Naive B cell (primary cell): ENCODE data around the gene MAML2. TPM values are rescaled to one million over a fixed set of nuclear protein-coding genes. Genes with fewer than 3 reads are reported as not detected.
A peak's percentile ranks its signal among the peaks of the same experiment; 100 is the strongest.
"Not testable (repeated sequence)": the region's sequence is repeated elsewhere in the genome, so short reads cannot be mapped to it uniquely, and the experiment has no call there.

ENCODE experiments used
- ATAC-seq, 2 donors: fragments of 150-1000 bp; cut with Tn5 transposase; 2 replicates each; pipeline ENCODE4 v1.10.0; 2021; ENCODE audit warnings: low read depth in 2 of 2, mild to moderate bottlenecking in 2 of 2, moderate library complexity in 2 of 2
- DNase-seq: peaks from one replicate; pipeline ENCODE4 v3.0.0; 2022
- H3K27ac Mint-ChIP-seq, 6 donors: one replicate each; pipeline ENCODE4 v1.8.0; 2020 to 2022; ENCODE audit warnings: mild to moderate bottlenecking in 6 of 6, mixed read lengths in 6 of 6, moderate library complexity in 5 of 6, inconsistent platforms in 2 of 6
- H3K27me3 Mint-ChIP-seq, 3 donors: one replicate each; pipeline ENCODE4 v1.8.0; 2021 to 2022; ENCODE audit warnings: mixed read lengths in 3 of 3, mild to moderate bottlenecking in 1 of 3
- H3K36me3 Mint-ChIP-seq, 2 donors: one replicate each; pipeline ENCODE4 v1.8.0; 2020 to 2022; ENCODE audit warnings: mixed read lengths in 2 of 2, inconsistent platforms in 1 of 2, mild to moderate bottlenecking in 1 of 2
- H3K4me1 Mint-ChIP-seq, 3 donors: one replicate each; pipeline ENCODE4 v1.8.0; 2020 to 2022; ENCODE audit warnings: mixed read lengths in 3 of 3, inconsistent platforms in 1 of 3, mild to moderate bottlenecking in 1 of 3, moderate library complexity in 1 of 3
- H3K4me3 Mint-ChIP-seq, 8 donors: one replicate each; pipeline ENCODE4 v1.8.0; 2020 to 2022; ENCODE audit warnings: mild to moderate bottlenecking in 8 of 8, mixed read lengths in 8 of 8, moderate library complexity in 8 of 8, inconsistent platforms in 2 of 8
- H3K9me3 Mint-ChIP-seq, 7 donors: one replicate each; pipeline ENCODE4 v1.8.0; 2020 to 2022; ENCODE audit warnings: mixed read lengths in 7 of 7, mild to moderate bottlenecking in 5 of 7, inconsistent platforms in 2 of 7, moderate library complexity in 1 of 7
- polyA plus RNA-seq, 6 donors: library from polyadenylated mRNA; unstranded; fragments of 300-500 nt; fragmentation: Illumina TruSeq; gene quantifications; one replicate each; pipeline ENCODE4 v1.2.3, GENCODE V29; 2021; ENCODE audit warnings: low read depth in 6 of 6

Gene MAML2
- polyA plus RNA-seq, 6 donors from 2014 or later: 0.06 to 9.0 (median 3.5) TPM

GRCh38 chr11:96195671-96196070, 147.3 kb downstream of the MAML2 start:
- H3K4me1 Mint-ChIP-seq: peaks cover 66 to 87% (median 69%) of the 10 kb centered on the region in 3 donors
- no peaks in the 10 kb centered on the region for H3K27me3 Mint-ChIP-seq
- H3K36me3 Mint-ChIP-seq: peaks cover 0 to 8% of the 10 kb centered on the region in 2 donors
- H3K4me3 Mint-ChIP-seq: peak overlapping the region in 1 of 8 donors; percentile 29
- ATAC-seq: no peak
- H3K27ac Mint-ChIP-seq: peak overlapping the region in 4 of 6 donors; percentile 15 to 72 (median 40)
- no peaks in the 10 kb centered on the region for H3K9me3 Mint-ChIP-seq
- no peak for DNase-seq

DNA sequence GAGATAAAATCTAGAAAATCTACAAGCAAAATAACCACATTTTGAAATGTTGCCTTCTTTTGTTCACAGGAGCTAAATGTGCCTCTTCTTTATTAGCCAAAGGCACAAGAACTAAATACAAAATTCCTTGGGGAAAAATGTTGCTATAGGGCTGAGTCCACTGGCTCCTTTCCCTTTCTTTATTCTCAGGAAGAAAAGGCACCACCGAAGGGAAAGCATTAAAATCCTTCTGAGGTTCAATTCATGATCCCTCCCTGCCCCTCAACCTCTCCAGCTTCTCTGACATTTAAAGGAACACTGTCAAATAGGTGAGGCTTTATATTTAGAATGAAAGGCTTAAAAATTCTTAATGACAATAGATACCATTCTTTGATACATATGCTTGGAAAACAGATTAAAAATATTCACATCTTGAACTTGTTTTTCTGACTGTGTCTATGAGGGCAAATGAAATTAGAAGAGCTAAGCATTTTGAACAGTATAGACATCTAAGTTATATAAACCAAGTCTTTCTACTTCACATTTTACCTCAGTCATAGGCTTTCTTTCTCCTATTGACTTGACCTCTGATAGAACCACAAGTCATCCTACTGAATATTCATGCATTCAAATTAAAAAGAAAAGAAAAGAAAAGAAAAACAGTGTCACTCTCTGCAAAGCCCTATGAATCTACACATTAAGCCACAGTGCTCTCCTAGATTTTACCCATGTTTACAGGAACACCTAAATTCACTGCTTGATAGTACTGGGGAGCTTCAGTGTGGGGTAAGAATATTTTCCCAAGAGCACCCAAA, 148.2 kb downstream of the MAML2 start:
- DNase-seq: no peak
- no peaks in the 10 kb centered on the region for H3K27me3 Mint-ChIP-seq
- peak overlapping the region; percentile 48 to 86 (median 64) for H3K27ac Mint-ChIP-seq
- ATAC-seq: no peak
- peak overlapping the region in 5 of 8 donors; percentile 17 to 72 (median 47) for H3K4me3 Mint-ChIP-seq
- peaks cover 0 to 9% of the 10 kb centered on the region in 2 donors for H3K36me3 Mint-ChIP-seq
- no peaks in the 10 kb centered on the region for H3K9me3 Mint-ChIP-seq
- peaks cover 70 to 88% (median 78%) of the 10 kb centered on the region in 3 donors for H3K4me1 Mint-ChIP-seq

DNA sequence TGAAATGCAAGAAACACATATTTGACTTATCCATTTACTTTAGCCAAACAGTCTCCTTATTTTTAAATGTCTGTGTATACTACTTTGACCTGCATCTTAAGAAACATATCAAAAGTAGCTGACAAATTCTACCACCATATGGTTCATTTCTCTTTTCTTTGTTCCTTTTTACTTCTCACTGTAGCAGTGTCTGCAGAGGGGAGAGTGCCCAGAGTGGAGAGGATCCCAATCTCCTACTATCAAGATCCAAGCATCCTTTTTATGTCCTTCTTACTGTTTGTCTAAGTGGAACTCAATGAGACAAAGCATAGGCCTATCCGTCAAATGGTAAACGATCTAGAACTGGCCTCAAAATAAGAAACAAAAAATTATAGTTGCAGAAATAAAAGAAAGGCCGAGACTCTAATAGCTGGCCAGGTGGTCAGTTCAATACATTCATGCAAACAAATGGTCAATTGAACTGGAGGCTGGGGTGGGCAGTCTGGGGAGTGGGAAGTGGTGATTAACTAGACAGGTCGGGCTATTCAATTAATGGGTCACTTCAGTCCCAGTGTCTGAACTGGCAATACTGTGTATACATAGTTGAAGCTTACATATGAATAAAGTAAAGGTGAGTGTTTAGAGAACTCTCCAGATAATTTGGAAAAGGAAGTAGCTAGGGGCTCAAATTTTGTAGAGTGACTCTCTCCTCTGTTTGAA, 149.1 kb downstream of the MAML2 start:
- peaks cover 69 to 88% (median 81%) of the 10 kb centered on the region in 3 donors for H3K4me1 Mint-ChIP-seq
- H3K9me3 Mint-ChIP-seq: no peaks in the 10 kb centered on the region
- ATAC-seq (peak in 1 of 2 donors; percentile 27), DNase-seq (no peak)
- H3K4me3 Mint-ChIP-seq: peak overlapping the region in 7 of 8 donors; percentile 7 to 72 (median 47)
- peaks cover 0 to 4% of the 10 kb centered on the region in 2 donors for H3K36me3 Mint-ChIP-seq
- no peaks in the 10 kb centered on the region for H3K27me3 Mint-ChIP-seq
- H3K27ac Mint-ChIP-seq: peak overlapping the region; percentile 48 to 84 (median 64)

DNA sequence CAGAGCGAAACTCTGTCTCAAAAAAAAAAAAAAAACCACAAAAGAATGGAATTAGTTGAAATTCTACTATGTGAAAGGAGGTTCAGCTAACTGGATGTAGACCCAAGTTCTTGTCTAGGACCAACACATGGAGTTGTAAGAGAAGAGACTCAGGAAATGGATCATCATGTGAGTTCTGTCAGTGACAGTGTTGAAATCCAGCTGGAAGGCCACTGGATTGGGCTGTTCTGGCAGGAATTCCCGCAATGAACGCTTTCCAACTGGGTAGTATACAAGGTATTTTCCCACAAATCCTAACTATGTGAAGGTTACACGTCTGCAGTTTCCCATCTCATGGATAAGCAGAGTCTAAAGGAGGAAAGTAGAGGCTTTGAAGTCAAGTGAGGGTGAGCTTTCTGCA, 151.2 kb downstream of the MAML2 start:
- Mint-ChIP-seq H3K27ac (no peak overlapping the region), H3K4me3 (no peak overlapping the region), H3K36me3 (peaks cover 0 to 4% of the 10 kb centered on the region in 2 donors), H3K9me3 (no peaks in the 10 kb centered on the region), H3K4me1 (peaks cover 70 to 79% (median 73%) of the 10 kb centered on the region in 3 donors), H3K27me3 (no peaks in the 10 kb centered on the region)
- ATAC-seq: no peak
- DNase-seq: no peak

DNA sequence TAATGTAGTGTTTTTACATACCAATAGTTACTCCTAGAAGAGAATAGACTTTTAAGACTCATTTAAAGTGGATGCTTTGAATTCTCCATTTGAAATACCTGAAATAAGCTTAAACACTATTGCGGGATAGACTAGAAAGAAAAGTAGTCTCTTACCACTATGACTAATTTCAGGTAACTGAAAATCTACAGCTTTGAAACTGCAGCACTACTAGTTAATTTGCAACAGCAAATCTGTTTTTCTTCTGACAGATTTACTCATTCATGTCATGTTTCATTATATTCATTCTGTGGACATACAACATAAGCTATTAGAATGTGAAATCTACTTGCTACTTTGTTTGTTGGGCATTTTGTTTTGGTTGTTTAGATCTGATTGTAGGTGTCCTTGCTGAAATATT, 153.6 kb downstream of the MAML2 start:
- Mint-ChIP-seq H3K4me3 (peak overlapping the region in 4 of 8 donors; percentile 20 to 67 (median 50)), H3K27ac (peak overlapping the region in 4 of 6 donors; percentile 24 to 72 (median 36)), H3K27me3 (no peaks in the 10 kb centered on the region), H3K36me3 (peaks cover 0 to 4% of the 10 kb centered on the region in 2 donors), H3K9me3 (no peaks in the 10 kb centered on the region), H3K4me1 (peaks cover 70 to 78% (median 71%) of the 10 kb centered on the region in 3 donors)
- DNase-seq: no peak
- no peak for ATAC-seq

DNA sequence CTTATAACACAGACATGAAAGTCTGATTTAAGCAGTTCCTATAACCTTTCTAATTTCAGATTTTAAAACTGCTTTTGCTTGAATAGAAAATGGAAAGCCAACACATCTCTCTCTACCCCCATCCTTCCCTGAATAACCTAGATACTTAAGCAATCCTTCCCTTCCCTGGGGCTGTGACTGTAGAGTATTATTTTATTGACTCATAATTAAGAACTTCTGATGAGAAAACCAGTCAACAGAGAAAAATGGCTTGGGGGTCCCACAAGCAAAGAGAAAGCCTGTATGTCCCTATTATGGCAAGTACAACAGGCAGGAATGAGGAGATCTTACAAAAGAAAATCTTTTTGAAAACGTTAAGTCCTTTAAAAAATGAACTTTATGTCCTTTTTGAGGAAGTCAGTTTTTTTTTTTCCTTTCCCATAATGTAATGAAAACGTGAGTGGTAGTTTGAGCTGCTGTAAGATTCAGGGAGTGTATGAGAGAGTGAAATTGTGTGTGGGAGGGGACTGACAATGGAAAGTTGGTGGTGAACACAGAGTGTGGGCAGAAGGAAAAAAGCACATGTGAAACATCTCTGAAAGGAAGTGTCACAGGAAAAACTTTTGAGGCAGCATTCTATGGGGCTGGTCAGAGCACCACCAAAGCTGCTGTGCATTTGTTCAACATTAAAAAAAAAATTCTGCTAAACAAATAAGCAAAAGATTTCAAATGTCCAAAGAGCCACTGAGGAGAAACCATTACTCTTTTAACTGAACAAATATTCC, 154.6 kb downstream of the MAML2 start:
- no peaks in the 10 kb centered on the region for H3K9me3 Mint-ChIP-seq
- ATAC-seq (peak; percentile 22 to 49), DNase-seq (no peak)
- H3K27me3 Mint-ChIP-seq: no peaks in the 10 kb centered on the region
- H3K4me1 Mint-ChIP-seq: peaks cover 62 to 71% (median 63%) of the 10 kb centered on the region in 3 donors
- peak overlapping the region in 7 of 8 donors; percentile 7 to 78 (median 53) for H3K4me3 Mint-ChIP-seq
- peaks cover 0 to 4% of the 10 kb centered on the region in 2 donors for H3K36me3 Mint-ChIP-seq
- H3K27ac Mint-ChIP-seq: peak overlapping the region in 5 of 6 donors; percentile 7 to 72 (median 58)

- peak overlapping the region in 1 of 8 donors; percentile 7 for H3K4me3 Mint-ChIP-seq
These were observed 155.2 kb downstream of the MAML2 start for GRCh38 chr11:96187822-96188221.

GRCh38 chr11:96186806-96187205, 156.2 kb downstream of the MAML2 start:
- ATAC-seq (no peak), DNase-seq (no peak)
- H3K27ac Mint-ChIP-seq: peak overlapping the region in 1 of 6 donors; percentile 72
- H3K9me3 Mint-ChIP-seq: no peaks in the 10 kb centered on the region
- peaks cover 52 to 68% (median 60%) of the 10 kb centered on the region in 3 donors for H3K4me1 Mint-ChIP-seq
- H3K27me3 Mint-ChIP-seq: no peaks in the 10 kb centered on the region
- peaks cover 0 to 4% of the 10 kb centered on the region in 2 donors for H3K36me3 Mint-ChIP-seq
- no peak overlapping the region for H3K4me3 Mint-ChIP-seq

More at GRCh38 chr11:96187822-96188221, 155.2 kb downstream of the MAML2 start:
- Mint-ChIP-seq H3K4me1 (peaks cover 61 to 69% (median 69%) of the 10 kb centered on the region in 3 donors), H3K27ac (peak overlapping the region in 4 of 6 donors; percentile 42 to 72 (median 51)), H3K27me3 (no peaks in the 10 kb centered on the region), H3K36me3 (peaks cover 0 to 4% of the 10 kb centered on the region in 2 donors), H3K9me3 (no peaks in the 10 kb centered on the region)
- no peak for DNase-seq
- ATAC-seq: no peak

- Mint-ChIP-seq H3K4me1 (peaks cover 52 to 71% (median 62%) of the 10 kb centered on the region in 3 donors), H3K27me3 (no peaks in the 10 kb centered on the region), H3K9me3 (no peaks in the 10 kb centered on the region), H3K4me3 (peak overlapping the region in 7 of 8 donors; percentile 40 to 81 (median 58)), H3K36me3 (no peaks in the 10 kb centered on the region), H3K27ac (peak overlapping the region in 5 of 6 donors; percentile 24 to 91 (median 66))
- DNase-seq (peak; percentile 24), ATAC-seq (peak; percentile 84 to 88)
These were observed 157.7 kb downstream of the MAML2 start for GRCh38 chr11:96185220-96185768.

DNA sequence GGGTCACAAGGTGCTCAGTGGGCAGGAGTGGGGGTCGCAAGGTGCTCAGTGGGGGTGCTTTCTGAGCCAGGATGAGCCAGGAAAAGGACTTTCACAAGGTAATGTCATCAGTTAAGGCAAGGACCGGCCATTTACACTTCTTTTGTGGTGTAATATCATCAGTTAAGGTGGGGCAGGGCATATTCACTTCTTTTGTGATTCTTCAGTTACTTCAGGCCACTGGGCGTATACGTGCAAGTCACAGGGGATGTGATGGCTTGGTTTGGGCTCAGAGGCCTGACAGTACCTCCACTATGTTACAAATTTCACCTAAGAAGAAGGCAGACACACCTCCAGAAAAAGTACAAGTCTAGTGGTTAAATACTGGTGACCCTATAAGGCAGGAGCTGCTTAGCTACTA, 162.1 kb downstream of the MAML2 start:
- Mint-ChIP-seq H3K27ac (peak overlapping the region in 2 of 6 donors; percentile 36 to 88), H3K4me1 (peaks cover 49 to 50% (median 50%) of the 10 kb centered on the region in 3 donors), H3K36me3 (peaks cover 0 to 18% of the 10 kb centered on the region in 2 donors), H3K4me3 (peak overlapping the region in 1 of 8 donors; percentile 24)
- ATAC-seq, H3K9me3 Mint-ChIP-seq, DNase-seq, H3K27me3 Mint-ChIP-seq: not testable (repeated sequence)

DNA sequence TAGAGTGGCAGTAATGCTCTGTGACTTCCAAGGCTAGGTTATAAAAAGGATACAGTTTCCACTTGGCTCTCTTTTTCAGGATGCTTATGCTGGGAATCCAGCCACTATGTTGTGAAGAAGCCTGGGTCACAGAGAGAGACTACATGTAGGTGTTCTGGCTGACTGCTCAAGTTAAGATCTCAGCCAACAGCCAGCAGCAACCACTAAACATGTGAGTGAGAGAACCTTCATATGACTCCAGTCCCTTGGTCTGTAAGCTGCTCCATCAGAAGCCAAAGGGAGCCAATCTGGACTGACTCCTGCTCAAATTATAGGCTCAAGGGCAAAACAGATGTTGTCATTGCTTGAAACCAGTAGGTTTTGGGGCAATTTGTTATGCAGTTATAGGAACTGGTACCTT, 162.7 kb downstream of the MAML2 start:
- H3K36me3 Mint-ChIP-seq: peaks cover 0 to 18% of the 10 kb centered on the region in 2 donors
- H3K27ac Mint-ChIP-seq: peak overlapping the region in 5 of 6 donors; percentile 37 to 91 (median 54)
- no peaks in the 10 kb centered on the region for H3K9me3 Mint-ChIP-seq
- no peak for DNase-seq
- H3K4me3 Mint-ChIP-seq: no peak overlapping the region
- H3K4me1 Mint-ChIP-seq: peaks cover 43 to 44% (median 44%) of the 10 kb centered on the region in 3 donors
- no peak for ATAC-seq
- H3K27me3 Mint-ChIP-seq: no peaks in the 10 kb centered on the region

- no peak overlapping the region for H3K4me3 Mint-ChIP-seq
- DNase-seq: no peak
- H3K9me3 Mint-ChIP-seq: no peaks in the 10 kb centered on the region
- peaks cover 0 to 18% of the 10 kb centered on the region in 2 donors for H3K36me3 Mint-ChIP-seq
- no peak for ATAC-seq
- no peaks in the 10 kb centered on the region for H3K27me3 Mint-ChIP-seq
- H3K27ac Mint-ChIP-seq: peak overlapping the region in 5 of 6 donors; percentile 37 to 82 (median 50)
- peaks cover 39 to 40% (median 39%) of the 10 kb centered on the region in 3 donors for H3K4me1 Mint-ChIP-seq
These were observed 163.1 kb downstream of the MAML2 start for GRCh38 chr11:96179905-96180304.
